ENCODE results near the gene ADGRB3. TPM values are rescaled to one million over a fixed set of nuclear protein-coding genes. Genes with fewer than 3 reads are reported as not detected.

The ADGRB3 gene
- total RNA-seq, 1 donor from 2014 or later: 1.8 TPM

DNA sequence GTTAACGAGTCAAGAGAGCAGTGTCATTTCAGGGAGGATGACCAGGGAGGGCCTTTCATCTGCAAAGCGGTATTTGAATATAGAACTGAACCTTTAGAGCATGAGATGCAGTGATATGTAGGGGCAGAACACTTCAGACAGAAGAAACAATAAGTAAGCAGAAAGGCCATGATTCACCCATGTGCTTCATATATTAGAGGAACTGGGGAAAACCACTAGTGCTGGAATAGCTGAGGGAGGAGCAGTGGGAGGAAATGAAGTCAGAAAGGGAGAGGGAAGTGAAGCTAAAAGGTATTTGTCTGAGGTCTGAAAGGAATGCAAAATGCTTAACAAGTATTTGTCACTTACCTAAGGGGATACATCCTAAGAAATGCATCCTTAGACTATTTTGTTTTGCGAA lies 391.2 kb downstream of the ADGRB3 start:
- H3K4me1 Mint-ChIP-seq (ENCODE audit: low read depth): no peaks in the 10 kb centered on the region
- DNase-seq (ENCODE audit: low spot score, unreplicated experiment): no peak
- no peaks in the 10 kb centered on the region for H3K27me3 Mint-ChIP-seq
- H3K27ac Mint-ChIP-seq: no peak overlapping the region
- H3K36me3 Mint-ChIP-seq (ENCODE audit: insufficient read depth): no peaks in the 10 kb centered on the region
- TF ChIP-seq CTCF (IDR thresholded peaks at IDR 0.05; ENCODE audit: unreplicated experiment): no peak
- H3K4me3 Mint-ChIP-seq (ENCODE audit: low read depth): no peak overlapping the region
- H3K9me3 Mint-ChIP-seq (ENCODE audit: low read depth): no peaks in the 10 kb centered on the region

DNA sequence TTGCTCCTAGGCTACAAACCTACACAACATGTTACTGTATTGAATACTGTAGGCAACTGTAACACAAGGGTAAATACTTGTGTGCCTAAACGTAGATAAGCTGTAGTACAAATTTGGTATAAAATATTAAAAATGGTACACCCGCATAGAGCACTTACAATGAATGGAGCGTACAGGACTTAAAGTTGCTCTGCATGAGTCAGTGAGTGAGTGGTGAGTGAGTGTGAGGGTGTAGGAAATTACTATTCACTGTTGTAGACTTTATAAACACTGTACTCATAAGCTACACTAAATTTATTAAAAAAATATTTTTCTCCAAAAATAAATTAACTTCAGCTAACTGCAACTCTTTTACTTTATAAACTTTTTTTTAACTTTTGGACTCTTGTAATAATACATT lies 391.6 kb downstream of the ADGRB3 start:
- Mint-ChIP-seq H3K9me3 (ENCODE audit: low read depth) (no peaks in the 10 kb centered on the region), H3K36me3 (ENCODE audit: insufficient read depth) (no peaks in the 10 kb centered on the region), H3K4me3 (ENCODE audit: low read depth) (no peak overlapping the region), H3K4me1 (ENCODE audit: low read depth) (no peaks in the 10 kb centered on the region), H3K27me3 (no peaks in the 10 kb centered on the region), H3K27ac (no peak overlapping the region)
- no peak for TF ChIP-seq CTCF (IDR thresholded peaks at IDR 0.05; ENCODE audit: unreplicated experiment)
- no peak for DNase-seq (ENCODE audit: low spot score, unreplicated experiment)

DNA sequence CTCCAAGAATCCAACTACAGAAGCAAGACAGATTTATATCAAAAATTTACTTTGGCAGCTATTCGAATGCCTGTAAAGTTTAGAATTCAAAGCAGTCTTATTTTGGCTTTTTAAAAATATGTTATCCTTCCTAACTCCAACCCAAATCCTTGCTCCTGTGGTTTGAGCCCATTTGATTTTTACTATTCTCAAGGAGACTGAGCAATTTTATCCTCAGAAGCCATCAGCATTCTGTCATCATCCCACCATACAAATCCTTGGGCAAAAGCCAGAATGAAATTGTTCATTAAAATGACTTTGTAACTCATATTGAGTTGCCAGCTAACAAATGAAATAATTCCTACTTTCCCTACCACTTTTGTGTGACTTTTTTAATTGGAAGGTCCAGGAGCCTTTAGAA lies 392.8 kb downstream of the ADGRB3 start:
- no peak overlapping the region for H3K4me3 Mint-ChIP-seq (ENCODE audit: low read depth)
- H3K9me3 Mint-ChIP-seq (ENCODE audit: low read depth): no peaks in the 10 kb centered on the region
- no peak overlapping the region for H3K27ac Mint-ChIP-seq
- DNase-seq (ENCODE audit: low spot score, unreplicated experiment): no peak
- no peaks in the 10 kb centered on the region for H3K36me3 Mint-ChIP-seq (ENCODE audit: insufficient read depth)
- H3K27me3 Mint-ChIP-seq: no peaks in the 10 kb centered on the region
- no peaks in the 10 kb centered on the region for H3K4me1 Mint-ChIP-seq (ENCODE audit: low read depth)
- TF ChIP-seq CTCF (IDR thresholded peaks at IDR 0.05; ENCODE audit: unreplicated experiment): no peak

GRCh38 chr6:69038841-69039240 lies 403.8 kb downstream of the ADGRB3 start:
- Mint-ChIP-seq H3K4me3 (ENCODE audit: low read depth) (no peak overlapping the region), H3K4me1 (ENCODE audit: low read depth) (no peaks in the 10 kb centered on the region), H3K27ac (no peak overlapping the region), H3K36me3 (ENCODE audit: insufficient read depth) (no peaks in the 10 kb centered on the region), H3K9me3 (ENCODE audit: low read depth) (no peaks in the 10 kb centered on the region), H3K27me3 (no peaks in the 10 kb centered on the region)
- no peak for DNase-seq (ENCODE audit: low spot score, unreplicated experiment)
- TF ChIP-seq CTCF (IDR thresholded peaks at IDR 0.05; ENCODE audit: unreplicated experiment): no peak

DNA sequence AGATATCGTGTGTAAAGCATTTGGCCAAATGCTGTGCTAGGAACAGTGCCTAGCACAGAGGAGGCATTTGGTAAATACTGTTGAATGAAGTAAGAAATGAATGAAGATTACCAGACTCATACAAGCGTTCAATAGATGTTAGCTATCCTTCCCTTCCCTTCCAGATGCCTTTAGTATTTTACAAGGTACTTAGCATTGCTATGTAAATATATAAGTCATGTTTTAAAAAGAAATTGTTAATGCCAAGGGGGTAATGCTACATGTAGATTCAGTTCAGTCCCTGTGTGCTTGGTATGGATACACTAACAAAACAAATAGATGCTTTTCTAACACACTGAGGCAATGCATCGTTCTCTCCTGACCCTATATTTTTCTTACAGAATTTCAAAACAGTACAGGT lies 407.2 kb downstream of the ADGRB3 start:
- Mint-ChIP-seq H3K9me3 (ENCODE audit: low read depth) (no peaks in the 10 kb centered on the region), H3K4me1 (ENCODE audit: low read depth) (no peaks in the 10 kb centered on the region), H3K36me3 (ENCODE audit: insufficient read depth) (no peaks in the 10 kb centered on the region), H3K4me3 (ENCODE audit: low read depth) (no peak overlapping the region), H3K27ac (no peak overlapping the region), H3K27me3 (no peaks in the 10 kb centered on the region)
- no peak for DNase-seq (ENCODE audit: low spot score, unreplicated experiment)
- TF ChIP-seq CTCF (IDR thresholded peaks at IDR 0.05; ENCODE audit: unreplicated experiment): no peak
